GM23338 (cell line): ENCODE results near the gene CTNNA3. TPM values are rescaled to one million over a fixed set of nuclear protein-coding genes. Genes with fewer than 3 reads are reported as not detected.
A peak's percentile ranks its signal among the peaks of the same experiment; 100 is the strongest.

Source experiments
- ATAC-seq: fragments of 200-7000 bp; cut with Tn5 transposase; 3 replicates; pipeline ENCODE4 v1.9.1; 2020
- DNase-seq: peaks from one replicate; pipeline ENCODE4 v3.0.0-alpha.2; 2015; ENCODE audit warnings: low spot score
- H2AFZ ChIP-seq: fragments of 200-600 bp; sonication (generic); 2 replicates; pipeline ENCODE4 v1.8.0; 2016; ENCODE audit warnings: antibody characterized with exemption, mild to moderate bottlenecking, moderate library complexity
- H3F3A ChIP-seq: fragments of 200-600 bp; sonication (generic); replicated peaks from 2 replicates; pipeline ENCODE4 v1.8.0; 2017; ENCODE audit warnings: antibody characterized with exemption, mixed run types, low read depth
- H3K27ac ChIP-seq: fragments of 200-600 bp; sonication (generic); 2 replicates; pipeline ENCODE4 v1.6.1; 2016; ENCODE audit warnings: low read depth
- H3K27me3 ChIP-seq: fragments of 200-600 bp; sonication (generic); 2 replicates; pipeline ENCODE4 v1.8.0; 2016; ENCODE audit warnings: mild to moderate bottlenecking, mixed run types, moderate library complexity; ENCODE audit not compliant: insufficient read depth
- H3K36me3 ChIP-seq: fragments of 200-600 bp; sonication (generic); 2 replicates; pipeline ENCODE4 v1.8.0; 2016; ENCODE audit warnings: mild to moderate bottlenecking; ENCODE audit not compliant: insufficient read depth
- H3K4me1 ChIP-seq: fragments of 200-600 bp; sonication (generic); 2 replicates; pipeline ENCODE4 v1.8.0; 2016; ENCODE audit warnings: mild to moderate bottlenecking, moderate library complexity; ENCODE audit not compliant: insufficient read depth
- H3K4me2 ChIP-seq: fragments of 200-600 bp; sonication (generic); 2 replicates; pipeline ENCODE4 v1.7.1; 2017; ENCODE audit warnings: mixed run types
- H3K4me3 ChIP-seq: fragments of 200-600 bp; sonication (generic); 2 replicates; pipeline ENCODE4 v1.6.1; 2016; ENCODE audit warnings: mixed run types
- H3K79me2 ChIP-seq: fragments of 200-600 bp; sonication (generic); replicated peaks from 2 replicates; pipeline ENCODE4 v1.8.0; 2017; ENCODE audit warnings: mild to moderate bottlenecking; ENCODE audit not compliant: insufficient read depth
- H3K9me2 ChIP-seq: fragments of 200-600 bp; sonication (generic); 2 replicates; pipeline ENCODE4 v1.8.0; 2017; ENCODE audit not compliant: insufficient read depth
- H4K20me1 ChIP-seq: fragments of 200-600 bp; sonication (generic); replicated peaks from 2 replicates; pipeline ENCODE4 v1.8.0; 2017; ENCODE audit warnings: mild to moderate bottlenecking; ENCODE audit not compliant: insufficient read depth
- H3K27ac Mint-ChIP-seq: 2 replicates; pipeline ENCODE4 v1.8.0; 2020; ENCODE audit warnings: inconsistent platforms, mild to moderate bottlenecking, moderate library complexity, mixed read lengths
- H3K27me3 Mint-ChIP-seq: 3 replicates; pipeline ENCODE4 v1.8.0; 2022; ENCODE audit warnings: low read depth, mild to moderate bottlenecking, moderate library complexity, mixed read lengths, inconsistent platforms; ENCODE audit not compliant: insufficient read depth, poor library complexity
- H3K36me3 Mint-ChIP-seq: 3 replicates; pipeline ENCODE4 v1.8.0; 2021; ENCODE audit warnings: low read depth, mild to moderate bottlenecking, inconsistent platforms, moderate library complexity, mixed read lengths
- H3K4me1 Mint-ChIP-seq: 3 replicates; pipeline ENCODE4 v1.8.0; 2020; ENCODE audit warnings: mild to moderate bottlenecking, inconsistent platforms, mixed read lengths
- H3K4me3 Mint-ChIP-seq: 3 replicates; pipeline ENCODE4 v1.8.0; 2021; ENCODE audit warnings: moderate library complexity, mild to moderate bottlenecking, inconsistent platforms, mixed read lengths
- H3K9me3 Mint-ChIP-seq: 3 replicates; pipeline ENCODE4 v1.8.0; 2020; ENCODE audit warnings: moderate library complexity, mild to moderate bottlenecking, inconsistent platforms, mixed read lengths
- POLR2AphosphoS5 ChIP-seq: IDR thresholded peaks from 2 replicates; pipeline ENCODE4 v1.6.1; 2016; ENCODE audit warnings: antibody characterized with exemption, low read depth
- polyA plus RNA-seq: library from polyadenylated mRNA; unstranded; fragments of >200 nt; fragmentation: Nextera tagmentation; extraction: Ambion mirVana; gene quantifications from 2 replicates; pipeline ENCODE4 v1.2.1, GENCODE V29; 2016
- total RNA-seq: library from RNA; depleted of rRNA; stranded (reverse); fragments of >200 nt; shearing (Covaris generic); gene quantifications from 2 replicates; pipeline ENCODE4 v1.2.3, GENCODE V29; 2014
- TF ChIP-seq, protein P1 (sequence below): fragments of 250-450 bp; sonication (Bioruptor Pico); IDR thresholded peaks from 2 replicates; pipeline ENCODE4 v1.5.0; 2020; ENCODE audit warnings: mild to moderate bottlenecking, moderate library complexity
- TF ChIP-seq, protein P2 (sequence below): IDR thresholded peaks from one replicate; pipeline ENCODE4 v1.6.1; 2018; ENCODE audit warnings: antibody characterized with exemption; ENCODE audit not compliant: unreplicated experiment

Gene CTNNA3
- total and polyA plus RNA-seq, 2 experiments from 2014 or later, result 0.71 to 3.3 TPM

DNA sequence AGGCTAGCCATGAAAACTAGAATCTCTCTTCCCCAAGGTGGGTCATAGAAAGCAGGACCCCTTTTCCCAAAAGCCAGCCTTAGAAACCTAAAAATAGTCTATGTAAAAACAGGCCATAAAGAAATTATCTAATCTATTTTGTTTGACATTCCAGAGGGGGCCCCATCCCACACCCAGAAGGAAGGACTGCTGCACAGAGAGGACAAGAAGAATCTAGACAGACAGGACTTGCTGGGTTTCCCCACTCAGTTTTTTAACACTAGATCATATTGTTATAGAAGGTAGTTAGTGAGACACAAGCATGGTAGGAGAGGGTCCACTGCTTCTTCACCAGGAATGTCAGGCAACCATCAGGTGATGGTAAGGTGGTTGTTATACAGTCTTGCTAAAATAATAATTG lies 413.1 kb downstream of the CTNNA3 start (continued):
- TF ChIP-seq, protein P1, sequence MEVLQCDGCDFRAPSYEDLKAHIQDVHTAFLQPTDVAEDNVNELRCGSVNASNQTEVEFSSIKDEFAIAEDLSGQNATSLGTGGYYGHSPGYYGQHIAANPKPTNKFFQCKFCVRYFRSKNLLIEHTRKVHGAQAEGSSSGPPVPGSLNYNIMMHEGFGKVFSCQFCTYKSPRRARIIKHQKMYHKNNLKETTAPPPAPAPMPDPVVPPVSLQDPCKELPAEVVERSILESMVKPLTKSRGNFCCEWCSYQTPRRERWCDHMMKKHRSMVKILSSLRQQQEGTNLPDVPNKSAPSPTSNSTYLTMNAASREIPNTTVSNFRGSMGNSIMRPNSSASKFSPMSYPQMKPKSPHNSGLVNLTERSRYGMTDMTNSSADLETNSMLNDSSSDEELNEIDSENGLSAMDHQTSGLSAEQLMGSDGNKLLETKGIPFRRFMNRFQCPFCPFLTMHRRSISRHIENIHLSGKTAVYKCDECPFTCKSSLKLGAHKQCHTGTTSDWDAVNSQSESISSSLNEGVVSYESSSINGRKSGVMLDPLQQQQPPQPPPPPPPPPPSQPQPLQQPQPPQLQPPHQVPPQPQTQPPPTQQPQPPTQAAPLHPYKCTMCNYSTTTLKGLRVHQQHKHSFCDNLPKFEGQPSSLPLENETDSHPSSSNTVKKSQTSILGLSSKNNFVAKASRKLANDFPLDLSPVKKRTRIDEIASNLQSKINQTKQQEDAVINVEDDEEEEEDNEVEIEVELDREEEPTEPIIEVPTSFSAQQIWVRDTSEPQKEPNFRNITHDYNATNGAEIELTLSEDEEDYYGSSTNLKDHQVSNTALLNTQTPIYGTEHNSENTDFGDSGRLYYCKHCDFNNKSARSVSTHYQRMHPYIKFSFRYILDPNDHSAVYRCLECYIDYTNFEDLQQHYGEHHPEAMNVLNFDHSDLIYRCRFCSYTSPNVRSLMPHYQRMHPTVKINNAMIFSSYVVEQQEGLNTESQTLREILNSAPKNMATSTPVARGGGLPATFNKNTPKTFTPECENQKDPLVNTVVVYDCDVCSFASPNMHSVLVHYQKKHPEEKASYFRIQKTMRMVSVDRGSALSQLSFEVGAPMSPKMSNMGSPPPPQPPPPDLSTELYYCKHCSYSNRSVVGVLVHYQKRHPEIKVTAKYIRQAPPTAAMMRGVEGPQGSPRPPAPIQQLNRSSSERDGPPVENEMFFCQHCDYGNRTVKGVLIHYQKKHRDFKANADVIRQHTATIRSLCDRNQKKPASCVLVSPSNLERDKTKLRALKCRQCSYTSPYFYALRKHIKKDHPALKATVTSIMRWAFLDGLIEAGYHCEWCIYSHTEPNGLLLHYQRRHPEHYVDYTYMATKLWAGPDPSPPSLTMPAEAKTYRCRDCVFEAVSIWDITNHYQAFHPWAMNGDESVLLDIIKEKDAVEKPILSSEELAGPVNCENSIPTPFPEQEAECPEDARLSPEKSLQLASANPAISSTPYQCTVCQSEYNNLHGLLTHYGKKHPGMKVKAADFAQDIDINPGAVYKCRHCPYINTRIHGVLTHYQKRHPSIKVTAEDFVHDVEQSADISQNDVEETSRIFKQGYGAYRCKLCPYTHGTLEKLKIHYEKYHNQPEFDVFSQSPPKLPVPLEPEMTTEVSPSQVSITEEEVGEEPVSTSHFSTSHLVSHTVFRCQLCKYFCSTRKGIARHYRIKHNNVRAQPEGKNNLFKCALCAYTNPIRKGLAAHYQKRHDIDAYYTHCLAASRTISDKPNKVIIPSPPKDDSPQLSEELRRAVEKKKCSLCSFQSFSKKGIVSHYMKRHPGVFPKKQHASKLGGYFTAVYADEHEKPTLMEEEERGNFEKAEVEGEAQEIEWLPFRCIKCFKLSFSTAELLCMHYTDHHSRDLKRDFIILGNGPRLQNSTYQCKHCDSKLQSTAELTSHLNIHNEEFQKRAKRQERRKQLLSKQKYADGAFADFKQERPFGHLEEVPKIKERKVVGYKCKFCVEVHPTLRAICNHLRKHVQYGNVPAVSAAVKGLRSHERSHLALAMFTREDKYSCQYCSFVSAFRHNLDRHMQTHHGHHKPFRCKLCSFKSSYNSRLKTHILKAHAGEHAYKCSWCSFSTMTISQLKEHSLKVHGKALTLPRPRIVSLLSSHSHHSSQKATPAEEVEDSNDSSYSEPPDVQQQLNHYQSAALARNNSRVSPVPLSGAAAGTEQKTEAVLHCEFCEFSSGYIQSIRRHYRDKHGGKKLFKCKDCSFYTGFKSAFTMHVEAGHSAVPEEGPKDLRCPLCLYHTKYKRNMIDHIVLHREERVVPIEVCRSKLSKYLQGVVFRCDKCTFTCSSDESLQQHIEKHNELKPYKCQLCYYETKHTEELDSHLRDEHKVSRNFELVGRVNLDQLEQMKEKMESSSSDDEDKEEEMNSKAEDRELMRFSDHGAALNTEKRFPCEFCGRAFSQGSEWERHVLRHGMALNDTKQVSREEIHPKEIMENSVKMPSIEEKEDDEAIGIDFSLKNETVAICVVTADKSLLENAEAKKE (CRISPR knock-in tag), result no peak
- no peak for TF ChIP-seq POLR2AphosphoS5
- TF ChIP-seq, protein P2, sequence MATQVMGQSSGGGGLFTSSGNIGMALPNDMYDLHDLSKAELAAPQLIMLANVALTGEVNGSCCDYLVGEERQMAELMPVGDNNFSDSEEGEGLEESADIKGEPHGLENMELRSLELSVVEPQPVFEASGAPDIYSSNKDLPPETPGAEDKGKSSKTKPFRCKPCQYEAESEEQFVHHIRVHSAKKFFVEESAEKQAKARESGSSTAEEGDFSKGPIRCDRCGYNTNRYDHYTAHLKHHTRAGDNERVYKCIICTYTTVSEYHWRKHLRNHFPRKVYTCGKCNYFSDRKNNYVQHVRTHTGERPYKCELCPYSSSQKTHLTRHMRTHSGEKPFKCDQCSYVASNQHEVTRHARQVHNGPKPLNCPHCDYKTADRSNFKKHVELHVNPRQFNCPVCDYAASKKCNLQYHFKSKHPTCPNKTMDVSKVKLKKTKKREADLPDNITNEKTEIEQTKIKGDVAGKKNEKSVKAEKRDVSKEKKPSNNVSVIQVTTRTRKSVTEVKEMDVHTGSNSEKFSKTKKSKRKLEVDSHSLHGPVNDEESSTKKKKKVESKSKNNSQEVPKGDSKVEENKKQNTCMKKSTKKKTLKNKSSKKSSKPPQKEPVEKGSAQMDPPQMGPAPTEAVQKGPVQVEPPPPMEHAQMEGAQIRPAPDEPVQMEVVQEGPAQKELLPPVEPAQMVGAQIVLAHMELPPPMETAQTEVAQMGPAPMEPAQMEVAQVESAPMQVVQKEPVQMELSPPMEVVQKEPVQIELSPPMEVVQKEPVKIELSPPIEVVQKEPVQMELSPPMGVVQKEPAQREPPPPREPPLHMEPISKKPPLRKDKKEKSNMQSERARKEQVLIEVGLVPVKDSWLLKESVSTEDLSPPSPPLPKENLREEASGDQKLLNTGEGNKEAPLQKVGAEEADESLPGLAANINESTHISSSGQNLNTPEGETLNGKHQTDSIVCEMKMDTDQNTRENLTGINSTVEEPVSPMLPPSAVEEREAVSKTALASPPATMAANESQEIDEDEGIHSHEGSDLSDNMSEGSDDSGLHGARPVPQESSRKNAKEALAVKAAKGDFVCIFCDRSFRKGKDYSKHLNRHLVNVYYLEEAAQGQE, result no peak

DNA sequence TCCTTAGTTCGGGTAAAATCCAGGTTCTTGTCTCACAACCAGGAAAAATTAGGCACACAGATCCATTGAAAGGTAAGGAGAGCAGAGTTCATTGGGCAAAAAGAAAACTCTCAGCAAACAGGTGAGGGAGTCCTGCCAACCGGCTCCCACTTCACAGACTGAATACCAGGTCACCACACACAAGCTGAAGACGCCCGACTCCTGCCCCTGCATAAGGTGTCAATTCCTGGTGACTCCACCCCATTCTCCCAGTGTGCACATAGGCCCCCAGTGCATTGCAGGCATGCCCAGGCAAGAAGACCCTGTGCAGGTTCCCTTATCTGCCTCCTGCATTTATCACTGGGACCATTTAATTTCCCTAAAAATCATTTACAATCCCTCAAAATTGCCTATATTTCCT lies 415.6 kb downstream of the CTNNA3 start:
- no peak overlapping the region for H3K4me2 ChIP-seq
- Mint-ChIP-seq H3K27me3 (peaks cover 4% of the 10 kb centered on the region), H3K36me3 (0 out of 3 replicates have a peak, but pooled peaks cover 3% of the 10 kb centered on the region), H3K27ac (peak overlapping the region; percentile 70; the same call in 1 of the 2 replicates), H3K4me1 (peaks cover 13% of the 10 kb centered on the region), H3K9me3 (peaks cover 9% of the 10 kb centered on the region), H3K4me3 (no peak overlapping the region)
- TF ChIP-seq POLR2AphosphoS5, result no peak
- no peaks in the 10 kb centered on the region for H4K20me1 ChIP-seq
- H2AFZ ChIP-seq, result no peak overlapping the region
- H3K27me3 ChIP-seq, result no peaks in the 10 kb centered on the region
- no peak overlapping the region for H3K4me3 ChIP-seq
- no peaks in the 10 kb centered on the region for H3F3A ChIP-seq
- DNase-seq, result no peak
- no peaks in the 10 kb centered on the region for H3K9me2 ChIP-seq
- H3K36me3 ChIP-seq, result no peaks in the 10 kb centered on the region
- H3K79me2 ChIP-seq, result no peaks in the 10 kb centered on the region
- H3K27ac ChIP-seq, result no peak overlapping the region
- peaks cover 17% of the 10 kb centered on the region for H3K4me1 ChIP-seq
- ATAC-seq, result no peak
